Measurements from ENCODE around the gene MEA1.
"Not testable (repeated sequence)": the region's sequence is repeated elsewhere in the genome, so short reads cannot be mapped to it uniquely, and the experiment has no call there.

Gene MEA1

DNA sequence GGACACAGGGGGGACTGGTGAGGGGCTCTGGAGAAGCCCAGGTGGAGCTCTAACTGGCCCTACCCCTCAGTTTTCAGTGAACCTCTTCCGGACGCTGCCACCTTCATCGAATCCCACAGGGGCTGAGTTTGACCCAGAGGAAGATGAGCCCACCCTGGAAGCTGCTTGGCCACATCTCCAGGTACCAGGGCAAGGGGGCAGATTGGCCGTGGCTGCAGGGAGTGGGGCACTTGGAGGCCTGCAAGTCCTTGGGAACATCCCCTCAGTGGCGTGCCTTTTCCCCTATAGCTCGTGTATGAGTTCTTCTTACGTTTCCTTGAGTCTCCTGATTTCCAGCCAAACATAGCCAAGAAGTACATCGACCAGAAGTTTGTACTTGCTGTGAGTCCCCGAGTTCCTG, 6.6 kb downstream of the MEA1 start:
- no peak for DNase-seq

DNA sequence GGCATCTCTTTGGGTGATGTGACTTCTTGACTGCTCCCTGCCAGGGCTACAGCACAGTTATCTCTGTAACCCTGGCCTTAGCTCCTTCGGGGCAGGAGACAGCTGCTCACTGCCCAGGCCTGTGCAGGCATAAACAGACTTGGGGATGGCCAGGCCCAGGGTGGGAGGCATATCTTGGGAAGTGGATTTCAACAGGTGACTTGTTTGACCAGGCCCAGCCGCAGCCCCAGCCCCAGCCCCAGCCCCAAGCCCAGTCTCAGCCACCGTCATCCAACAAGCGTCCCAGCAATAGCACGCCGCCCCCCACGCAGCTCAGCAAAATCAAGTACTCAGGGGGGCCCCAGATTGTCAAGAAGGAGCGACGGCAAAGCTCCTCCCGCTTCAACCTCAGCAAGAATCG, 7.5 kb downstream of the MEA1 start:
- no peak for DNase-seq

GRCh38 chr6:43005844-43006243, 7.9 kb downstream of the MEA1 start:
- DNase-seq, result no peak

GRCh38 chr6:43001843-43002242, 11.9 kb downstream of the MEA1 start:
- no peak for DNase-seq

DNA sequence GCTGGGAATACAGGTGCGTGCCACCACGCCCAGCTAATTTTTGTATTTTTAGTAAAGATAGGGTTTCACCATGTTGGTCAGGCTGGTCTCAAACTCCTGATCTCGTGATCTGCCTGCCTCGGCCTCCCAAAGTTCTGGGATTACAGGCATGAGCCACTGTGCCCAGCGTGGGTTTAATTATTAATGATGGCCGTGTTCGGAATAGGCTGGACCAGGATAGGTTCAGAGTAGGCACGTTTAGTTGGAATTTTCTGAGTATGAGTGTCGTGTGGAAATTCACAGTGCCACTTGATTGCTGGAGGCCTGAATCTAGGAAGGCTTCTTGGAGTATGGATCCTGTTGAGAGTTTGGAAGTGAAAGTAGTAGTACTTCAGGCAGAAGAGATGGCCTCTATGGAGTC, 15.5 kb downstream of the MEA1 start:
- not testable (repeated sequence) for DNase-seq

- no peak for DNase-seq
These were observed 17.2 kb downstream of the MEA1 start for GRCh38 chr6:42996513-42996912.

GRCh38 chr6:42993445-42993844, 20.3 kb downstream of the MEA1 start:
- DNase-seq, result no peak

GRCh38 chr6:42989923-42990322, 23.8 kb downstream of the MEA1 start:
- DNase-seq, result no peak

GRCh38 chr6:42988486-42989020, 25.2 kb downstream of the MEA1 start:
- DNase-seq, result no peak

GRCh38 chr6:42987533-42988451, 26.0 kb downstream of the MEA1 start:
- no peak for DNase-seq

- DNase-seq, result peak in 2 of 3 experiments; percentile 6 to 21
These were observed 28.7 kb downstream of the MEA1 start for GRCh38 chr6:42984924-42985475.

GRCh38 chr6:42984001-42984923, 29.5 kb downstream of the MEA1 start, which contains the start of gene PPP2R5D:
TSS of gene PPP2R5D (plus strand) at chr6:42984570. CDS start at chr6:42984678, 108 bp downstream.
- DNase-seq, result peak; percentile 97 to 99 (median 99)

GRCh38 chr6:42981836-42982235, 31.9 kb downstream of the MEA1 start:
- DNase-seq, result no peak

GRCh38 chr6:42979523-42980177, 34.1 kb downstream of the MEA1 start:
- no peak for DNase-seq

DNA sequence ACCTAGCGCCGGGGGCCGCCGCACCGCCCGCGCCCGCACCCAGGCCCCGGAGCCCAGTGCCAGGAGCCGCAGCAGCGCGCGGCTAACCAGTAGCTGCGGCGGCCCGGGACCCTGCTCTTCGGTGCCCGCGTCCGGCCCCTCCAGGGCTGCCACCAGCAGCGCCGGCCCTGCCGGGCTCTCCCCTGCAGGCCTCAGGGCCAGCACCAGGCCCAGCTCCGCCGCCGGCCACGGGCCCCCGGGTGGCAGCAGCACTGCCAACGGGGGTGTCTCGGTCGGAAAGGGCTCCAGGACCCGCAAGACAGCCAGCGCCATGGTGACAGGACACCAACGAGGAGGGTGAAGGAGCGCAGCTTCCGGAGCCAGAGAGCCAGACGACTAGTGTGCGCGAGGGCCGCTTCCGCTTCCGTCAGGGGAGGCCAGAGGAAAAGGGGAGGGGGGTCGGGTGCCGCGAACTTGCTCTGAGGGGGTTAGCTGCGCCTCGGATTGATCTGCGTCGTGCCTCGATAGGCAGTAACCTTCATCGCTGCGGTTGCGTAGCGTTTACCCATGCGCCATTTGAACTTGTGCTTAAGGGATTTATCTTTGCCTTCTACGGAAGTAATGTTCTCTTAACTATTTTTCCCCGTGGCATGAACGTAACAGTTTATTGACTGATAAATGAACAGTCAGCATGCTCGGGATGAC, 34.8 kb downstream of the MEA1 start, which contains the start of gene PEX6:
TSS of gene PEX6 (minus strand) at position 343 of the 684 bp plus-strand sequence. CDS start at position 312, 31 bp downstream.
- peak; percentile 89 to 93 (median 89) for DNase-seq

DNA sequence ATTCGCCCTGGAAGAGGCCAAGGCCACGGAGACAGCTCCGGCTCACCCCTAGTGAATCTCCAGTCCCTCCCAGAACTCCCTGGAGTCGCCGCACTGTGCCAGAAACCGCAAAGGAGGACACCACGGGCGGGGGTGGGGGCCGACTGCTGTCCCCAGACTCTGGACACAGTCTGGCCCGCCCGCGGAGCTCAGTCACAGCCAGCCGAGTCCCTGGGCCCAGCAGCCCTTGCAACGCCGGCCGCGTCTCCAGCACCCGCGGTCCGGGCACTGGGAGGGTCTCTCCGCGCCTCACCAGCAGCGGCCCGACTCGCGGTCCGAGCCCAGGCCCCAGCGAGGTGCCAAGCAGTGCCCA, 35.3 kb downstream of the MEA1 start:
- DNase-seq, result peak in 2 of 3 experiments; percentile 42 to 47

DNA sequence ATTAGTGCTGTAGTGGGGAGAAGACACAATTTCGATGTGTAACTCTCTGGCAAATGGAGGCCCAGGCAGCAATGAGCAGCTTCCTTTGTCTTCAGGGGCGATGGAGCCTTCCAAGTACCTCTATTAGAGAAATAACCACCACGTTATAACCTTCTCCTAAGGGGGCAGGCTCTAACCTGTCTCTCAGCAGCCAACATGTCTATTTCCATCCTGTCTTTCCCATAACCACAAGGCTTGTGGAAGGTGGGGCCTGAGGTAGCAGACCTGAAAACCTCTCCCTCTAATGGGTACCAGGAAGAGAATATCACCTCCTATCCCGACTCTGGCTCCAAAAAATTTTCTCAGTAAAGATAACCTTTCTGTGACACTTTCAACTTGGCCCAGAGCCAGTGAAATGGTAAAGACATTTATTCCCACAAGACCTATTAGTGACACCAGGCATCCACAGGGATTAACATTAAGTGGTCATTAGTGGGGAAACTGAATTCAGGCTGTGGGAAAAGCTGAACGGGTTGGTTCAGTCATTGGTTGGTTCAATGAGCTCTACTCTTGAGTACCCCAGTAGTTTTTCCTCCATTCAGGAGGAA, 38.7 kb downstream of the MEA1 start:
- peak in 1 of 3 experiments; percentile 8 for DNase-seq

- no peak for DNase-seq
These were observed 39.8 kb downstream of the MEA1 start for GRCh38 chr6:42973926-42974325.

GRCh38 chr6:42971746-42972327, 41.9 kb downstream of the MEA1 start:
- DNase-seq, result no peak

DNA sequence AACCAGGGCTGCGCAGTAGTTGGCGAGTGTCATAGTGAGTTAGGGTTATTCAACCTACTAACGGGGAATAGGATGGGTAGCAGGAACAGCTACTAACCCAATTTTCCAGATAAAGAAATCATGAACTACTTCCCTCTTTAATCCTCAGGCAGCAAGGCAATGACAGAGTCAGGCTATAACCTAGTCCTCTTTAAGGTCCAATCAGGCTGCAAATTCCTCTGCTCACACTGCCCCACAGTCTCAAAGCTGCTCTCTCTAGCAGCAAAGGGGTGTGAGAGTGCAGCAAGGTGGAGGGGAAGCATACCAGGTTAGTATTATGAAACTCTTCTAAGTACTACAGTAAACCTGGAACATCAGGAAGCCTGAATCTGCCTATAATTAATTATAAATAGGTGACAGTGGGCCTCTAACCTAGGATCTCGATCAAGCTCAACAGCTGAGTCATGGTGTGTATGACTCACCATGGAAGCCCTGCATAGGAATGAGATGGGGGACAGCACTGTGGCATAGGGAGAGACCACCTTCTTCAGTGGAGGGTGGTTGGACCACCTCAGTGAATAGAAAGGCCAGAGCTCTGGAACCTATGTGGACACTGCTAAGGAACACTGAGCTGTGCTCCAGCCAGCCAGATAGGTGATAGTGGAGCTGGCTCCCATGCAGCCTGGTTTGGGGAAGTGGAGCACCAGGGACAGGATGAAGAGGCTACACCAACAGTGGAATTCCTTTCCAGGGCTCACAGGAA, 42.7 kb downstream of the MEA1 start:
- no peak for DNase-seq
